HG03108 (cell line): ENCODE data around the gene THAP4.
"Not testable (repeated sequence)": the region's sequence is repeated elsewhere in the genome, so short reads cannot be mapped to it uniquely, and the experiment has no call there.

Source experiments
- ATAC-seq: cut with Tn5 transposase; IDR thresholded peaks from one replicate; pipeline ENCODE4 v1.9.1; 2021; ENCODE audit warnings: moderate library complexity; ENCODE audit not compliant: unreplicated experiment

Gene THAP4

DNA sequence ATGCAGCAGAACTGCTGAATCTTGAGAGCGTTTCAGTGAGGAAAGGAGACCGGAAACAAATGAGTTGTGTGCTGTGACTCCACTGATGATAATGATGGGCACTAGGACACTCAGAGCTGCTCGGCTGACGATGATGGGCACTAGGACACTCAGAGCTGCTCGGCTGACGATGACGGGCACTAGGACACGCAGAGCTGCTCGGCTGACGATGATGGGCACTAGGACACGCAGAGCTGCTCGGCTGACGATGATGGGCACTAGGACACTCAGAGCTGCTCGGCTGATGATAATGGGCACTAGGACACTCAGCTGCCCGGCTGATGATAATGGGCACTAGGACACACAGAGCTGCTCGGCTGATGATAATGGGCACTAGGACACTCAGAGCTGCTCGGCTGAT, 47.1 kb downstream of the THAP4 start:
- not testable (repeated sequence) for ATAC-seq

DNA sequence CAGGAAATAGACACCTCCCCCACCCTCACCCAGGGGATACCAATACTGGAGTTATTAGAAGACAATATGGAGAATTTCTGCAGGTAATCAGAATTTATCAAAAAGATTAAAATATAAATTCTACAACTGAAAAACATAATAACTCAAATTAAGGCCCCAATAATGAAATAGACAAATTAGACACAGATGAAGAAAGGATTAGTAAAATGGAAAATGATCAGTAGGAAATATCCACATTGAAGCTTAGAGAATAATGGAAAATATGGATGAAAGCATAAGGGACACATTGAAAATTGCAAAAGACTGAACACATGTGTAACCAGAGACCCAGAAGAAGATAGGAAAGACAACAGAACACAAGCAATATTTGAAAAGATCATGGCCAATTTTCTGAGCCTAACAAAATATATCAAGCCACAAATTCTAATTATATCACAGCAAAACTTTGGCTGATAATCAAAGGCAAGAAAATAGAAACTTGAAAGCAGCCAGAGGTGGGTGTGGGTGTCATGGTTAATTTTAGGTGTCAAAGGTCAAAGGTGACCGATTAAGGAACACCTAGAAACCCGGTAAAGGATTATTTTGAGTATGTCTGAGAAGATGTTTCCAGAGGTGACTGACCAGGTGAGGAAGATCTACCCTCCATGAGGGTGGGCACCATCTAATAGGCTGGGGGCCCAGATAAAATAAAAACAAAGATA, 50.2 kb downstream of the THAP4 start:
- ATAC-seq = no peak

DNA sequence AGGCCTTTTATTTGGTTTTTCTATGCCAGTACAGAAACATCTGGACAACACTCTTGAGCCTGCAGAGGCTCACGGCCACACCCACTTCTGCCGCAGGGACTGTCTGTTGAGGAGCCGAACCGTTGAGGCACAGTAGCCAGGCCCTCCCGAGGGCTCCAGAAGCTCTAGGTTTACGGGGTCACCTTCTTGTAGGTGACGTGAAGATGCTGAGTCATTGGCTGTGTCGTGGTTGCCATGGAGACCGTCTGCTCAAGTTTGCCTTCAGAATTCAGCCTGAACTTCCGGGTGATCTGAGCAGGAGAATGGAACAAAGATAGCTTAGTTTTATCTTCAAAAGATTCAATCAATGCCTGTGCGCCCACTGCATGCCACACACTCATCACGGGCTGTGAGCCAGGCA, 52.5 kb downstream of the THAP4 start:
- no peak for ATAC-seq

DNA sequence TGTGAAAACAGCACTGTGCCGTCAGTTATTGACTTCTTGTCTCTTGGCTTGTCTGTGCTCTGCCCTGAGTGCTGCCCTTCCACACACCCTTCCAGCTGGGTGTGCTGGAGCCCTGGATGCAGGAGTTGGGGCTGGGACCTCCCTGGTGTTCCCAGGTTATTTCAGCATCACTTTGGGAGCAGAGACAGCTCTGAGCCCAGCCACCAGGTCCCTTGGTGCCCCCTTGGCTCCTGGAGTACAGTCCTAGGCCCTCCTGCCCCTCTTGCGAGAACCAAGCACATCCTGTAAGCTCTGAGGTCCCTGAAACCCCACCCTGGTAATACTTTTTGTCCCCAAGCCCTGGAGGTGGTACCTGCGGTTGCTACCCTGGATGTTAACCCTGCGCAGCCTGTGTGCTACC, 54.2 kb downstream of the THAP4 start:
- ATAC-seq = no peak

DNA sequence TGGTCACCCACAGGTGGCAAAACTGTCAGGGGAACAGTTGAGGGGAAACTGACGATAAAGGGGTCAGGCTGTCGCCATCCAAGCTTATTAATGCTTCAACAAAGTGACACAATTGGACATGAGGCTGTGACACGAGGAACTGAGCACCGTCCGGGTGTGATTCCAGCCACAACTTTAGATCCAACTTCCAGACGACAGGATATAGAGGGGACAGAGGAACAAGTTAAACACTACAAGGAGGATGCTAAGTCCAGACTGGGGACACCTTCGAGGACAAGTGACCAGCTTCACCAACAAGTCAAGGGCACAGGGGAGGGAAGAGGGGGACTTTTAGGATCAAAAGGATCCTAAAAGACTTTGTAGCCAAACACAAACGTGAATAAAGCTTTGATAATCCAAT, 54.6 kb downstream of the THAP4 start:
- ATAC-seq = no peak

DNA sequence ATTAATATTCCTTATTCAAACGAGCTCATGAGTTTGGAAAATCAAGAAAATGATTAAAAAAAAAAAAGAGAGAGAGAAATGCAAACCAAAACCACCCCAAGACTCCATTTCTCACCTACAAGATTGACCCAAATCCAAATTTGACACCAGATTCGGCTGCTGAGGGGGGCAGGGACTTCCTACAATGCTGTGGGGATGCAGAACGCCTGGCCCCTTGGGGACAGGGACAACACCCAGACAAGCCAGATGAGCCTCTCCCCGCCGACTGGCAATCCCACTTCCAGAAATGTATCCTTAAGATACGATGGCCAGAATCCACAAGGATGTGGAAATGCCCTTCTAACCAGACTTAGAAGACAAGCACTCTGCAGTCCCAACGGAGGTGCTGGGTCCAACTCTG, 57.7 kb downstream of the THAP4 start:
- ATAC-seq = no peak

DNA sequence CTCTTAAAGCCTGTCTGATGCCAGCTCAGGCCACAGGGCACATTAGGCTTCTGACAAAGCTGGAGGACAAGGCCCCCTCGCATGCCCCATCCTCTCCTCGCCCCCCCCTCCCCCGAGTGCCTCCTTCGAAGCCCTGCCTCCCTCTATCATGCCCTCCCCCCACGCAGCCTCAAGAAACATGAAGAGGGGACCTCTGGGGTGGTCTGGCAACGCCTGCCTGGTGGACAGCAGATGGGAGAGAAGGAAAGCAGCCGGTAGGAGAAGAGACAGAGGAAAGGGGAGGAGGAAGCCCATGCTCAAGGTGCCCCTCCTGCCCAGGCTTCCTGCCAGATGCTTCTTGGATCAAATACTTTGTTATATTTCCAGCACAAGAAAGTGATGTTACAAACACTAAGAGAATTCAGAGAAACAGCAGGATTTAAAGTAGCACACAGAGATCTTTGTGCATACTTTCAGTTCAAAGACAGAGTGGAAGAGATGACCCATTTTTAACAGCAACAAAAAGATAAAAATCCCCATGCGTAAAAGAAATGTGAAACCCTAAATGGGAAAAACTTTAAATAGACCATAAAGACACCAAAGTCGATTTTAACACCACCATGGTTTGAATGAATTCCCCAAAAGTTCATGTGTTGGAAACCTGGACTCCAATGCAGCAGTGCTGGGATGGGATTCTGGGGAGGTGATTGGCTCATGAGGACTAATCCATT, 59.4 kb downstream of the THAP4 start:
- no peak for ATAC-seq

DNA sequence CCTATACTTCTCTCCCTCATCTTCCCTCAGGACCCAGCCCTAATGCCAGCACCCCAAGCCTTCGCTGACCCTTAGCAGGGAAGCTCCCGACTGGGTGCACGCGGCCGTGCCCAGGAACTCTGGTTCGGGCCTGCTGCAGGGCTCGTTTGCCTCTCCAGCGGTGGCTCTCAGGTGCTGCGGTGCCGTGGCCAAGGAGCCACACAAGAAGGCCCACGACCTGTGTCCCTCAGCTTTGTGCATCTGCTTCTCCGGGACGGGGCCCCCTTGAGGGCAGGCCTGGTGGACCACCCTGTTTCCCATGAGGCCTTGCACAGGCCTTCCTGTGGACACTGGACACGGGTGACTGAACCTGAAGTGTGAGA, 60.7 kb downstream of the THAP4 start:
- ATAC-seq = no peak

DNA sequence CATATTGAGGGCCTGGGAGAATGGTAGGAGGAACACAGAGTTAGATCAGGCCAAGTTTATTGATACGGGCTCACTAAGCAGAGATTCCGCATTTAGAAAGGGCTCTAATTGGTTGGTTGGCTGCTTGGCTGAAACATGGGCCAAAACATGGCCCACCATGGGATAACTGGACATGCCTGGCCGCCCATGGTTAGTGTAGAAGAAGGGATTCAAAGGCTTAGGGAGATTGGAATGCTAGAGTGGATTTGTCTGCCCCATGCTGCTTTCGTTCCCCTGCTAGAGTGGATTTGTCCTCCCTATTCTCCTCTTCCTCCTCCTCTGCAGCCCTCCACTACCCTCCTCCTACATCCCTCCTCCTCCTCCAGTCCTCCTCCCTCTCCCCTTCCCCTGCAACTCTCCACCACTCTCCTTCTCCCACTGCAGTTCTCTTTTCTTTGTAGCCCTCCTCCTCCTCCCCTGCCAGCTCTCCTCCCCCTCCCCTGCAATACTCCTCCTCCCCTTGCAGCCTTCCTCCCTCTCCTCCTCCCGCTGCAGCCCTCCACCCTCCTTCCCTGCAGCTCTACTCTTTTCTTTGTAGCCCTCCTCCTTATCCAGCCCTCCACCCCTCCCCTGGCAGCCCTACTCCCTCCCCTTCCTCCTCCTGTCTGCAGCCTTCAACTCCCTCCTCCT, 61.2 kb downstream of the THAP4 start:
- no peak for ATAC-seq

DNA sequence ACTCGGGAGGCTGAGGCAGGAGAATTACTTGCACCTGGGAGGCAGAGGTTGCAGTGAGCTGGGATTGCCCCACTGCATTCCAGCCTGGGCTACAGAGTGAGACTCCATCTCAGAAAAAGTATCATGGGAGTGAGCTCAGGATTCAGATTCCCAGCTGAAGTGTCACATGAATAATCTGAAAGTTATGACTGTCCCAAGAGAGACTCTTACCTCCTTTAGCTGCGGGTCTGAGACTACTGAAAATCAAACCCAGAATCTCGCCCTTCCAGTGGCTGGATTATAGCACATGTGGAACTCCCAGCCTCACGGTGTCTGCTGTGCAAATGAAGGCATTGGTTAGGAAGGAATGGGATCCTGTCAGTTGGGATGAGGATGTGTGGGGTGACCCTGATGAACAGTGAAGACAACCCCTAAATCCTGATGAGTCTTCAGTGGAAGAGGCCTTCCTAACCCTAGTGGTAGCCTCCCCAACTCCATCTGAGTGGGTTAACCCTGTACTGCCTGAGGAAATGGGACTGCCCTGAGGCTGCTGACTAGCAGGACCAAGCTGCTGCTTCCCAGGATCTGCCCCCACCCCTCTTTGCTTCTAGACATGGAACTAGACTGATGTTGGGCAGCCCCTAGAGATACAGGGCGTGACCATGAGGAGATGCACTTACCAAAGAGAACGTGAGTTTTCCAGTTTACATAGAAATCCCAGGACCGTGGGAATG, 61.9 kb downstream of the THAP4 start:
- no peak for ATAC-seq

DNA sequence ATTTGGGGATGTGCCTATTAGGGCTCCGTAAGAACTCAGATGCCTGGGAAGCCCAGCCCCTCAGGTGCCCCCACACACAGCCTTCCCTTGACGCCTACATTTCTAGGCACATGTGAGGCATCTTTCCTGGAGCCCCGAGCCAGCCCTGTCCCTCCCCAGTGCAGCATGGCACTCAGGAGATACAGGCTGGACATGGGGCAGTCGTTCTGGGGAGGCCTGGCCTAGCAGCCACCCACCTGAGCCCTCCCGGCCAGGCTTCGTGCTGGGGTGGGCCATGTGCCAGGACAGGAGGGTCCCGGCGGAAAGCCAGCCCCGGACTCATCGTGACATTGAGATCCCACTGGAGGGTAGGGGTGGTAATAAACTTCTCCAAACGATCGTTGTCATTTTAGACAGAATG, 63.2 kb downstream of the THAP4 start:
- ATAC-seq = no peak

DNA sequence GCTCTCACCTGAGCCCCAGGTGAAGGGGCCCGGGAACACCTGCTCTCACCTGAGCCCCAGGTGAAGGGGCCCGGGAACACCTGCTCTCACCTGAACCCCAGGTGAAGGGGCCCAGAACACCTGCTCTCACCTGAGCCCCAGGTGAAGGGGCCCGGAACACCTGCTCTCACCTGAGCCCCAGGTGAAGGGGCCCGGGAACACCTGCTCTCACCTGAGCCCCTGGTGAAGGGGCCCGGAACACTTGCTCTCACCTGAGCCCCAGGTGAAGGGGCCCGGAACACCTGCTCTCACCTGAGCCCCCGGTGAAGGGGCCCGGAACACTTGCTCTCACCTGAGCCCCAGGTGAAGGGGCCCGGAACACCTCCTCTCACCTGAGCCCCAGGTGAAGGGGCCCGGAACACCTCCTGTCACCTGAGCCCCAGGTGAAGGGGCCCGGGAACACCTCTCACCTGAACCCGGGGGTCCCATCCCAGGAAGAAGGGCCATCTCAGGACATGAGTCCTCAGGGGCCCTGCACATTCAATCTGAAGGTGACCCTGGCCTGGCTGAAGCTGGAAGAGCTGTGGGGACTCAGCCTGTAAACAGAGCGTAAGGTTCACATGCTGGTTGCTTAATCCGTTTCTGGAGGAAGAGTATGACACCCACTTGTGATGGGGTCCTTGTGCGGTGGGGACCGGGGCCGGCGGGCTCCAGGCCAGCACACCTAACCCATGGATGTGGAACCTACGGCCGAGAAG, 63.9 kb downstream of the THAP4 start:
- ATAC-seq = not testable (repeated sequence)

DNA sequence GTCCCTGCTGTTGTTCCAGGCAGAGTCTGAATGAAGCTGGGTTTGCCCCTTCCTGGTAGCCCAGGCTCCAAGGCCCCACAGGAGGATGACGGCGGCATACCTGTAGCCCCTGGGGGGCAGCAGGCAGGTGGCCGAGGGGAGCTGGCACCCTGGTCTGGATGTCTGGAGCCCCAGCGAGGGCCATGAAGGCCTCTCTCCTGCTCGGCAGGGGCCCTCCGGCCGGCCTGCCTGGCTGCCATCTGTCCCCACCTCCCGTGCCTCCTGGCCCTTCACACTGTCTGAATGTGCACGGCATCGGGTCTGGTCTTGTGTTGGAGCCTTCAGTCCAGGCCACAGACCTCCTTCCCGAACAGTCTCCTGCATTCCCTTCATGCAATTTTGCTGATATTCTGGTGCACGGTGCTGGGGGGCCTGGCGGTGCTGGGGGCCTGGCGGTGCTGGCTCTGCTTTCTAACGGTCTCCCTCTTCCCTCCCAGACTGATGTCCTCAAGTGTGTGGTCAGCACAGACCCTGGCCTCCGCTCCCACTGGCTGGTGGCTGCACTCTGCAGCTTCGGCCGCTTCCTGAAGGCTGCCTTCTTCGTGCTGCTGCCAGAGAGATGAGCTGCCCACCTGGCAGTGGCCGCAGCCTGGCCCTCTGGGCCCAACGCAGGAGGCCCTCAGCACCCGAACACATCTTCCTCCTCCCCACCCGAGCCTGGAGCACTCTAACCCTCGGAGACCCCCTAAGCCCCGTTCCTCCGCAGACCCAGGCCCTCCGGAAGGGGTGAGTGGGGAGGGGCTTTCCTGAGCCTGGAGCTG, 64.9 kb downstream of the THAP4 start:
- ATAC-seq = no peak

DNA sequence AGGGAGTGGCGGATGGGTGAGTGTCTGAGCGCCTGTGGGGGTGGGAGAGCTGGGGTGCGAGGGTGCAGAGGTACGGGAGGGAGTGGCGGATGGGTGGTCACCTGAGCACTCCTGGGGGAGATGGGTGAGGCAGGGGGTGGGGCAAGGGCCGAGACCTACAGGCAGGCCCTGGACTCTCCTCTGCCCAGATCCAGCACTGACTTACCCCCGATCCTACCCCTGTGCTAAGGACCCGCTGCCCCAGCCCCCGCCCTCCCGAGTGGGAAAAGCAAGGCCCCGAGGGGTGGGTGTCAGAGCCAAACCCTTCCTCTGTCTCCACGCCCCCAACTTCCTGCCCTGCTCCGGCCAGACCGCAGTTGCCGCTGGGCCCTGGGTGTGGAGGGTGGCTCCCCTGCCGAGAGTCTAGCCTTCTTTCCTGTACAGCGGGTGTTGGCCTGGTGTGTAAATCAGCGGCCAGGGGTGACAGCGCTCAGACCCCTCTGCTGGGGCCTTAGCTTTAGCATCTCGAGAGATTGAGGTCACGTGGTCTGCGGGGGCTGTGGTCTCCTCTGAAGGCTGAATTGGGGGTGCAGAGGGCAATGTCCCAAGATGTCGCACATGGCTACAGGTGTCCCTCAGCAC, 65.9 kb downstream of the THAP4 start:
- no peak for ATAC-seq

DNA sequence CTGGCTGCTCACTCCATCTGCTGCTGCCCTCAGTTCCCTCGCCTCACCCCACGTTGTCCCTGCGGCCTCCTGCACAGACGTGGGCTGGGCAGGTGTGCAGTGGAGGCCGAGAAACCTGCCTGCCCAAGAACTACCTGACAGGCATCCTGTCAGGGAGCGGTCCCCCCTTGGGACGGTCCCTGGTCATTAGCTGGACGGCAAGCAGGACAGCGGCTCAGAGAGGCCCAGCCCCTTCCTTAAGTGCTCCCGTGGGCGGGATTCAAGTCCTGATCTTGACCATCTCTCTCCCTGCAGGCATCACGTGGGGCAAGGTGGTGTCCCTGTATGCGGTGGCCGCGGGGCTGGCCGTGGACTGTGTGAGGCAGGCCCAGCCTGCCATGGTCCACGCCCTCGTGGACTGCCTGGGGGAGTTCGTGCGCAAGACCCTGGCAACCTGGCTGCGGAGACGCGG, 67.1 kb downstream of the THAP4 start:
- ATAC-seq = no peak

DNA sequence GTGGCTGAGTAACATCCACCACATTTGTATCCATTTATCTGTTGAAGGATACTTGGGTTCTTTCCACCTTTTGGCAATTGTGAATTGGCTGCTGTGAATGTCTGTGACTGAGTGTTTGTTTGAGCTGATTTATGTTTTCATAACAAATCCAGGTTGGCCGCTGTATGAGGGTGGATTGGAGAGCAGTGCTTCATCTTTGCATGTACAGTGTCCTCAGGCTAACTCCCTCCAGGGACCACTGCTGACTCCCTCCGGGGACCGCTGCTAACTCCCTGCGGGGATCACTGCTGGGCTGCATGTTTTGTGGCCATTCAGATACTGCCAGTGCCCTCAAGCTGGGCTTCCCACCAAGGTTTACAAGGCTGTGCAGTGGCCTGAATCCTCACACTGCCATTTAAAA, 68.2 kb downstream of the THAP4 start:
- ATAC-seq = no peak

DNA sequence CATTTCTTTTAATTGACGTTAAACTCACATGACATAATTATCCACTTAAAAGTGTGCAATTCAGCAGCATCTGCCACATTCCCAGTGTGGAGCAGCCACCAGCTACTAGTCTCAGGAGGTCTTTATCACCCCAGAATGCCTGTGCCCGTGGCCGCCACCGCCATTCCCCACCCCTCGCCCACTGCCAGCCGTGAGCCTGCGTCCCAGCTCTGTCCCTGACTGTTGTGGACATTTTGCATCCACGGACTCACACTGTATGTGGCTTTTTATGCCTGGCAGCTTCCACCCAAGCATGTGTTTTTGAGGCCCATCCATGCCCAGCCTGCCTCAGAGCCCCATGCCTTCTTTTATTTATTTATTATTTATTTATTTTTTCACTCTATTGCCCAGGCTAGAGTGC, 69.2 kb downstream of the THAP4 start:
- ATAC-seq = no peak

DNA sequence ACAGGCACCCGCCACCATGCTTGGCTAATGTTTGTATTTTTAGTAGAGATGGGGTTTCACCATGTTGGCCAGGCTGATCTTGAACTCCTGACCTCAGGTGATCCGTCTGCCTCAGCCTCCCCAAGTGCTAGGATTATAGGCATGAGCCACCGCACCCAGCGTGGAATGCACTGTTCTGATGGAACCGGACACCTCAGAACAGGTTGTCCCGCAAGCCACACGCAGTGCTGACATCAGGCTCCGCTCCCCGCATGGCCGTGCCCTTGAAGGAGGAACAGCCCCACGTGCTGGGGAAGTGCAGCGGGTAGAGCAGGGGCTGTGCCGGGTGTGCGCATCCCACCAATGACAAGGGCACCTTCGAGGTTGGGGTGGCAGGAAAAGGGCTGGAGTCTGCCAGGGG, 69.7 kb downstream of the THAP4 start:
- ATAC-seq = not testable (repeated sequence)

DNA sequence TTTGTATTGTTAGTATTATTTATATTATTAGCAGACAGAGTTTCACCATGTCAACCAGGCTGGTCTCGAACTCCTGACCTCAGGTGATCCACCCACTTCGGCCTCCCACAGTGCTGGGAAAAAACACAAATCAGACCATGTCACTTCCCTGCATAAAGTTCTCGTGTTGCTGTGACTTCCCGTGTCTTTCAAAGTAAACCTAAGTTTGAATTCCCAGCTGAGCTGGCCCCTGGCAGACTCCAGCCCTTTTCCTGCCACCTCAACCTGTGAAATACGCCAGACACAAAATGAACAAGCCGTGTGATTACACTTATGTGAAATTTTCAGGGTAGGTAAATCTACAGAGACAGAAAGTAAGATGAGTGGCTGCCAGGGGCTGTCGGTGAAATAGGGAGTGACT, 70.5 kb downstream of the THAP4 start:
- no peak for ATAC-seq

DNA sequence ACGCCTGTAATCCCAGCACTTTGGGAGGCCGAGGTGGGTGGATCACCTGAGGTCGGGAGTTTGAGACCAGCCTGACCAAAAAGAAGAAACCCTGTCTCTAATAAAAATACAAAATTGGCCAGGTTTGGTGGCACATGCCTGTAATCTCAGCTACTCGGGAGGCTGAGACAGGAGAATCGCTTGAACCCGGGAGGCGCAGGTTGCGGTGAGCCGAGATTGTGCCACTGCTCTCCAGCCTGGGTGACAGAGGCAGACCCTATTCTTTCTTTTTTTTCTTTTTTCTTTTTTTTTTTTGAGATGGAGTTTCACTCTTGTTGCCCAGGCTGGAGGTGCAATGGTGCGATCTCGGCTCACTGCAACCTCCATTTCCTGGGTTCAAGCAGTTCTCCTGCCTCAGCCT, 70.9 kb downstream of the THAP4 start:
- ATAC-seq = not testable (repeated sequence)
